Activated CD8-positive, alpha-beta memory T cell treated with anti-CD3 and anti-CD28 coated beads for 4 hours (primary cell): ENCODE measurements around the gene FMO3.

Experiments
- DNase-seq, 2 donors: peaks; one replicate each; pipeline ENCODE4 v3.0.0-alpha.2; 2020; ENCODE audit warnings: low read depth in 2 of 2

FMO3 gene

DNA sequence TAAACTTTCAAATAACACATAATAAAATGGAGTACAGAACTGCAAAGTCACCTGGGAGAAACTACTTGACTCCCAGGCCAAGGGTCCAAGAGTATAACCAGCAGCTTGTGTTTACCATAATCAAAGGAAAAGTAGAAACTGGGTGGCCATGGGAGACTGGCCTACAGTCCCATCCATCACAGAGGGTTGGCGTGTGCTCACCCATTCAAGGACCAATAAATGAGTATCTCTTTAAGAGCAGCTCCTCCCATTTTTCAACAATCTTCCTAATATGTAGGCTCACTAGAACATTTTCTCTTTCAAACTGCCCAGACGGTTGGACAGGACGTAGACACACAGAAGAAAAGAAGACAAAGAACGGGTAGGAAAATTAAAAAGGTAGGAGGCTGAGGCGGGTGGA lies at the start of gene FMO3:
Gene FMO3, plus strand, starts transcription at position 302 of the 400 bp plus-strand sequence. CDS start 1,754 bp downstream, outside the sequence.
- DNase-seq: no peak

DNA sequence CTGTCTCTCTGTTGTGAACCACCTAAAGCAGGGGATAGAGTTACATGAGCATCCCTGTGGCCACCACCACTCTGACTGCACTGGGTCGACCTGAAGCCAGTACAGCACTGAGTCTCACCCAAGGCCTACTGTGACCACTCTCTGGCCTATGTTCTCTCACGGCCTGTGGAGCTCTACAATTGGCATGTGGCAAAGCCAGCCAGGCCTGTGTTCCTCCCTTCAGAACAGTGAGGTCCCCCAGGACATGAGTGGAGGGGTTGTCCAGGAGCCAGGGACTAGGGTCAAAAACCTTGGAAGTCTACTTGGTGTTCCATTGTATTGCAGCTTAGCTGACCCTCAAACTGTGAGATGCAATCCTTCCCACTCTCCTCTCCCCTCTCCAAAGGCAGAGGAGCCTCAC lies 42.7 kb upstream of the FMO3 start:
- DNase-seq: no peak

DNA sequence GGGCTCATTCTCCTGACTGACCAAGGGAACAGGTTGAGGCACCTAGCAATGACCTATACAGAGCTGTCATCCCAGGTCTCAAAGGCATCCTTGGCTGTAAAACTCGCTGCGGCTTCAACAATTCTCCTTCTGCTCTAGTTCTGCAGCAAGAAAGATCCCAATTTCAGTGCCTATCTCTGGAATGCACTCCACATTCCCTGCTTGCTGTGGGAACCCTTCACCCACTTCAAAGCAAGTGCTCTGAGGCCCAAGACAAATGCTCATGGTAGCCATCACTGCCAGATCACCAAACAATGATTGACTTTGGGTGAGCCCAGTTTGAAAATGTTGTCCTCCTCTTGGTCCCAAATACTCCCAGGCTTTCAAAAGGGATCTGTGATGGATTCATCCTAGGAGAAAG lies 37.7 kb upstream of the FMO3 start:
- no peak for DNase-seq

DNA sequence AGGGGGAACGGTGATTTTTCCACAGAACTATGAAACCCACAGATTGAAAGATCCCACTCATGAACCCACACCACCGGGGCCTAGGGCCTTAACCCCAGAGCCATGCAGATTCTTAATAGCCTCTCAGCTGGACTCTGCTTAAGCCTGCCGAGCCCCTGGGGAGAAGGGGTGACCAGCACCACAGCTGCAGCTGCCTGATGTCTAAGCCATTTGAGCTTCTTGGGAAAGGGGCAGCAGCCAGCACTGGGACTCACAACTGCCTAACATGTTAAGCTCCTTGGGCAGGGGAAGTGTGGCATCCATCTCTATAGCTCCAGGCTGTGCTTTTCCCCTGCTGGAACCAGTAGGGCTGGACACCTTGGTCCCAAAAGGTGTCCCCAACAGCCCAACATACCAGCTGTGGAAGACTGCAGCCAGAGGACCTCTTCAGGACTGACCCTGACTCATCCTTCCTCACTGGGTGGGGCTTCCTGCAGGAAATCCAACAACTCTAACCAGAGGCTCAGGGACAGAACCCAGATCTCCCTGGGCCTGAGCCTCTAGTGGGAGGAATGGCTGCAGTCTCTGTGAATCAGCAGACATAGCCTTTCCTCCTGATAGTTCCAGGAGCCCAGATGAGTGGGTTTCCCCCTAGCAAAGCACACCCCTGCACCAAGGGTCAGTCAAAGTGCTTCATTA lies 34.6 kb upstream of the FMO3 start:
- DNase-seq: no peak

DNA sequence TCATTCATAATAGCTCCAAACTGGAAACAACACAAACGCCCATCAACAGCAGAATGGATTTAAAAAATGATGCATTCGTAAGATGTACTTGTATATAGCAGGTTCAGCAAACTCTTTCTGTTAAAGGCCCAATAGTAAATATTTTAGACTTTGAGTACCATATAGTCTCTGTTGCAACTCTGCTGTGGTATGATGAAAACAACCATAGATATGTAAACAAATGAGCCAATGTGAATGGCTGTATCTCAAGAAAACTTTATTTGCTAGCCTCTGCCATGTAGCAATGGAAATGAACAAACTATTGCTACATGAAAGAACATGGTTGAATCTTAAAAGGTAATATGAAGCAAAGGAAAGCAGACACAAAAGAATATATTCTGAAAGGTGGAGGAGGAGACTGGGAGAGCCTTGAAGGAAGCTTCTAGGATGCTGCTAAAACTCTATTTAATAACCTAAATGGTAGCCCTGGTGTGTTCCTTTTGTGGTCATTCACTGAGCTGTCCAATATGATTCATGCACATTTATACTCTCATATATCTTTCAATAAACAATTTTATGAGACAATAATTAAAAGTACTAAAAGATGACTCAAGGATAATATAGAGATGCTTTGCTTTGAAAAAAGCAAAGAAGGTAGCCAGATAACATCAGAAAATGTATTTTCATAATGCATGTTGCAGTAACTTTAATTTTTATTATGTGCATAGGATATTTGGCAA lies 29.1 kb upstream of the FMO3 start:
- DNase-seq: no peak

DNA sequence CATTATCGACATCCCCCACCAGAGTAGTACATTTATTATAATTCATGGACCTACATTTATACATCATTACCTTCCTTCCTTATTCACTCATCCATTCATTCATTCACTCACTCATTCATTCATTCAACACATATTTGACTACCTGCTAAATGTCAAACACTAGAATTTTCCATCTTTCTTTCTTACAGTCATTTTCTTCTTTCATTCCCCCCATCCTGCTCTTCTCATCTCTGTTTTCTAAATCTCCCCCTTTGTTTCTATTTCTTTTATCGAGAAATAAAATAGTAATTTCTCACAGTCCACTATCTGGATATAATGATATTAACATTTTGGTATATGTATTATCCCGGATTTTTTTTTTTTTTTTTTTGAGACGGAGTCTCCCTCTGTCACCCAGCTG lies 27.8 kb upstream of the FMO3 start:
- no peak for DNase-seq

DNA sequence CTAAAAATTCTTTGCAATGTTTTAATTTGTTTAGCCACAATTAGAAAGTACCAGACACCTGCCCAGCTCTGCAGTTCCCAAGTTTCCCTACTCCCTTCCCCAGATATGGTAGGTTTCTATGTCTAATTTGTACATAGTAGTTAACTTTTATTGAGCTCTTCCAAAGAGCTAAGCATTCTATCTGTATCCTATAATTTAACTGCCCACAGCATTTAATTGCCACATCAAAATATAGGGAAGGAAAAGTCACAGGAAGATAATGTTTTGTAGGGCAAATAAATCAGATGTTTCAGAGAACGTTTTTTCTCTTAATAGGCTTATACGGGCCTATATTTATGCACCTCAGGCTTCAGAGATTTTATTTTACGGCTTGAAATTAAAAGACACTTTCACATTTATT lies 15.7 kb upstream of the FMO3 start:
- no peak for DNase-seq

DNA sequence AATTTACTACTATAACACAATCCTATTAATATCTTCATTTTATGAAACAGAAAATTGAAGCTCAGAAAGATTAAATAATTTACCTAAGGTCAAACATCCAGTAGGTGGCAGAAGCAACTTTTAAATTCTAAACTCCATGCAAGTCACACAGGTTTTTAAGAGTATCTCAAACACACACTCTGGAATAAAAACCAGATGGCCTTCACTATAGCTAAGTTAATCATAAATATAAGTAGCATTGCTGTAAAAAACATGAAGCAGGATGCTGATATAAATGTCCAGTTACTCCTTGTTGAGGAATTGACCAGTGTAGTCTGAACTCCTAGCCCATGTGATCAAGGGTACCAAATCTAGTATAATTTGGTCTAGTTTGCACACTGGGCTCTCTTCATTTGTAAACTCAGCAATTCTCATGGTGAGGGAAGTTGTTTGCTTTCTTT lies 9.4 kb upstream of the FMO3 start:
- no peak for DNase-seq

DNA sequence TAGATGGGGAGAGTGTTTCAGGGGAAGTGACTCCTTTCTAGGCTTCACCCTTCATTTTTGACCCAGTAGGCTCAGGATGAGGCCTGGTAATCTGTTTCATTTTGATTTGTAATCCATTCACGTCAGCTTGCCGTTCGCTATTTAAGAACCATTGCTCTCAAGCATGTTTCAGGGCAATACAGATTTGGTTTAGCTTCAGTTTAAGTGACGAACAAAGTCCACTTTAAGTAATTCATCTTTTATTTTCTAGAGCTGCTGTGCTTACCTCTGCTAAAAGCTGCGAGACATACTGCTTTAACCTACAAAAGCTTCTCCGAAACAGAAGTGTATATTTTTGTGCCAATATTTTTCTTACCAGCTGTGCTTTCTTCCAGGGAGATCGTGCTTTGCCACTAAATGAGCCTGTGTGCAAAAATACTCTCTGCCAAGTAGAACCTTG lies 8.9 kb upstream of the FMO3 start:
- DNase-seq: no peak

DNA sequence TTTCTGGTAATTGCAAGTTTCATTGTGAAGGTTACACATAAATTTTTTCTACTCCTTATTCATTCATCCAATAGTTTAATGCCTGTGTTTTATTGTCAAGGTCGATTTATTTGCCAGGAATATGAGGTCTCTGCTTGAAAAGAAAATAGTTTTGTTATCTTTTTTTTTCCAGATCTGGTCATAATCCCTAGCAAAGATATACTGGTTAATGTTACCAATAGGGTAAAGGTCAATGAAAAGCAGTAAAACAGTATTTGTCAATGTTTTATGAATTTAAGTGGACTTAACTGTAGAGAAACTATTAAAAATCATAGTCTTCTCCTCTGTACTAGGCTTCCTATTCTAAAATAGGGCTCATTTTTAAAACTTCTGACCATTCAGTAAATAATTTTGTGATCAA lies 8.1 kb upstream of the FMO3 start:
- no peak for DNase-seq

DNA sequence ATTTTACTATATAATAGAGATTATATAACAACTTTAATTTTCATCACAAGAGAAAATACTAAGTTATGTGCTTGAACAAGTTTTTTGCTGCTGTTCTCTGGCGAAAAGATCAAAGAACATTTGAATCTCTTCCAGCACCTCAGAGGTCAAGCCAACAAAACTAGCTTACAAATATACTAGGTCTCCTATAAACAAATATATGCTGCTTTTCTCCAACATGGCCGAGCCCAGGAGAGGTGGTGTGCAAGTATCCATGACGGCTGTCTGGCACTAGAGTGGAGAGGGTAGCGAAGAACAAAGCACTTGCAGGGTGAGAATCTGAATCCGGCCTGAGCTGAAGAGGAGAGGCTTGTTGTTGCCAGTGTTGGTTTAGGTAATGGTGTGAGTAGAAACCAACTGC lies 7.5 kb upstream of the FMO3 start:
- DNase-seq: no peak

DNA sequence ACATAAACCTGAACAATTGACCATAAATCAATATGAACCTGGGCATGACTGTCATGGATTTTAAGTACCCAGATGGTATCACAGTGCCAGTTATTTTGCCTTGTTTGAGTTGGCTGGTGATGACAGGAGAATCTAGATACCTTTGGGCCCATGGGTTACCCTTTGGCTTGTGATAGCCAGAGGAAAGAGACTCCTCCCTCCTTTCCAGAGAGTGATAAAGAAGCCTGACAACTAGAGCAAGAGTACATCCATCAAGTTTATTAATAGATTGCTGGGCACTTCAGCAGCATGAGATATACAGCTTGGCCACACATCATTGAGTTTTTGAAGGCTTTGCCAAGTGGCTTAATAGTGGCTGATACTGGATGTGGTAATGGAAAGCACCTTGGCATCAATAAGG lies 6.6 kb upstream of the FMO3 start:
- DNase-seq: no peak

DNA sequence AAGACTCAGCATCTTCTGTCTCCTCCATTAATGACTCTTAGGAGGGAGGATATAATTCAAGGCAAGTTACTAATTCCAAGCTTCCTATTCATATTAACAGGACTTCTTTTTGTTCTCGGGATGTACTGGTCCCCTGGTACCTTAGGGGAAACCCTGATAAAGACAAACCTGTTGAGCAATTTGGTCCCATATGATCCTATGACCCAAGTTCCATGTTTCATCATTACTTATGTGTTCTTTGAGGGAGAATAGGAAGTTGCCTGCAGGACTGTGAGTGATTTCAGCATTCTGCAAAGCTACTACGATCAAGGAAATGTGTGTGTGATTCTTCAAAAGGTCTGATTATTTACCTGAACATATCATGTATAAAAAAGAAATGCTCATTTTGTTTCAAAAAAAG lies 5.8 kb upstream of the FMO3 start:
- no peak for DNase-seq

DNA sequence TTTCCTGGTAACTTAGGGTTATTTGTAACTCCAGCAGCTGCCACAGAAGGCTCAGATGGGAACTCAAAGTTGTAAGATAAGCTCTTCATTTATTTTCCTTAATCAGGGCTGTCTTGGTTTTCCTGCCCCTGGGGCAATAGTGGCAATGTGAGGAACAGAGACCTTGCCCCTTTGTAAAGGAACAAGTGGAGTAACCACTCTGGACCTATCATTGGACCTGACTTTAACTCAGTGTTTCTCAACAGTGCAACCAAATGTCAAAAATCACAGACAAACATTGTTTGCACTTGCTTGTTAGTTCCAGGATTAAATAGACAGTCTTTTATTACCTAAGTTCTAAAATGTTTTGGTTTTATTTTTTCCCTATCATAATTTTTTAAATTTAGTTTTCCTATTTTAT lies 2.8 kb upstream of the FMO3 start:
- no peak for DNase-seq

DNA sequence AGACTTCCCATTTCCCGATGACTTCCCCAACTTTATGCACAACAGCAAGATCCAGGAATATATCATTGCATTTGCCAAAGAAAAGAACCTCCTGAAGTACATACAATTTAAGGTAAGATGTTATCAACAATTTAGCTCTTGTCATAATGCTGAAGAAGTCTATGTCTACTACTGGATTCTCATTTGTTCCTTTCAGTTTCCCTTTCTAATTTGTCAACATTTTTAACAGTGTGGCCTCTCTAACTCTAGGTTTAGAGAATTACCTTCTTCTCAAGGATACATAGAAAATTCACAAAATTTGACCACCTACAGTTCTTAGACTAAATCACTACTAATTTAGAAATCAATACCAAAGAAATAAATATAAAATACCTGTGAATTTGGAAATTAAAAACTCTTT lies 13.2 kb downstream of the FMO3 start:
- DNase-seq: no peak

DNA sequence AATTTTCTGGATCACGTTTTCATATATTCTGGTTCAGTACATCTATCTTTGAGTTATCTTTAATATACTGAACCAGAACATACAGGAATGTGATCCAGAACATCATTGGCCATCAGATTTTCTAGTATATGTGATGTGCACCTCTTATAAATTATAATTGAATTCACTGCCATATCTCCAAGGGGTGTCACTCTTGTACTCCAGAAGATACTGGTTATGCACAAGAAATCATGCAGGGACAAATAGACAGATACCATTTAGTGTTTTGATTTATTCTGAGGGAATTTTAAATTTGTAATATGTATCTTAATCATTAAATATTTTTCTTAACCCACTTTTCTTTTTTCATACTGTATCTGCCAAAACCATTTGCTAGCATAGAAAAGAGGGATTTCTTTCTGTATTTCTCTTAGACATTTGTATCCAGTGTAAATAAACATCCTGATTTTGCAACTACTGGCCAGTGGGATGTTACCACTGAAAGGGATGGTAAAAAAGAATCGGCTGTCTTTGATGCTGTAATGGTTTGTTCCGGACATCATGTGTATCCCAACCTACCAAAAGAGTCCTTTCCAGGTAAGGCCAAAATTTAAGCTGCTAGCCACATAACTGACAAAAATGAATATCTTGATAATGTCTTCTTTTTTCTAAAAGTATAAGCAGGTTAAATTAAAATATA lies 16.7 kb downstream of the FMO3 start:
- no peak for DNase-seq

DNA sequence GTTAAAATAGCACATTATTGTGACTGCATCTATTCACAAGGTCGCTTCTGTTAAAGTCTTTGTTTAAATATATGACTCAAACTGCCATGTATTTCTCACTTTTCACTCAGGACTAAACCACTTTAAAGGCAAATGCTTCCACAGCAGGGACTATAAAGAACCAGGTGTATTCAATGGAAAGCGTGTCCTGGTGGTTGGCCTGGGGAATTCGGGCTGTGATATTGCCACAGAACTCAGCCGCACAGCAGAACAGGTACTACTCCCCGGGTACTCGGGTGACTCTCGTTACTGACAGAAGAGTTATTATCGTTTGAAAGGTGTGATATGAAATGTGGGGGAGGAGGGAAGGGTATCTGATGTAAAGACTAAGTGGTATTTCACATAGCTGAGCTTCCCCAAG lies 17.3 kb downstream of the FMO3 start:
- DNase-seq: no peak

DNA sequence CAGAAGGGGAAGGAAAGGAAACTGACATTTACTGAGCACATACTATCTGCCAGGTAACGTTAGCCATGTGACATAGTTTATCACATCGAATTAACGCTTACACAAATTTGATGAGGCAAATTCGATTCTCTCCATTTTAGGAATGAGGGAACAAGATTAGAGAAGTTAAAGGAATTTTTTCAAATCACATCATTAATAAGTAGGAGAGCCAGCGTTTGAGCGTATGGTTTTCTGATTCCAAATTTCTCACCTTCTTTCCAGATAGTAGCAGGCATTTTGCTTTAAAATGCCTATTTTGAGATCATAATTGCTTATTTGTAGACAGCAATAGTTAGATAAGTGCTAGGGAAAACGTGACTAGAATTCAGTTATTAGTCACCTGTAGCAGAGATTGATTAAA lies 19.3 kb downstream of the FMO3 start:
- DNase-seq: no peak

DNA sequence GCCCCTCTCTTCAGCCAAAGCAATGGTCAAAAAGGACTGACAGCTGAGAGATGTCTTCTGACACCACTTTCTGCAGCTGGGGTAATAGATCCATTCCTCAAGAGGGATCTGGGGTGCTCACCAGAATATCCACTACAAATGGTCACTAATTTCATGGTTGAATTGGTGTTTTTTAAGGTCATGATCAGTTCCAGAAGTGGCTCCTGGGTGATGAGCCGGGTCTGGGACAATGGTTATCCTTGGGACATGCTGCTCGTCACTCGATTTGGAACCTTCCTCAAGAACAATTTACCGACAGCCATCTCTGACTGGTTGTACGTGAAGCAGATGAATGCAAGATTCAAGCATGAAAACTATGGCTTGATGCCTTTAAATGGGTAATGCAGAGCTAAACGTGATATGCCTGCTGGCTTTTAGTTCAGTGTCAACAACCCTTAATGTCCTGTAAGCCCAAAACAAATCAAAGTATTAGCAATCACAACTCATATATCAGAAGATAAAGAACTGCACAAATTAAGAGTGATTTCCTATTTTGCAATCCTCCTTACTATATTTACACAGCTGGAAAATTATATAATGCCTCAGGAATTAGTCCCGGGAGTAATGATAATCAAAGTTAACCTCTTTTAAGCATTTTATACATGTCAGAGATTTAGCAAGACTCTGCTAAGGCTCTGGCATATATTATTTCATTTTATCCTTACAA lies 20.1 kb downstream of the FMO3 start:
- DNase-seq: no peak

DNA sequence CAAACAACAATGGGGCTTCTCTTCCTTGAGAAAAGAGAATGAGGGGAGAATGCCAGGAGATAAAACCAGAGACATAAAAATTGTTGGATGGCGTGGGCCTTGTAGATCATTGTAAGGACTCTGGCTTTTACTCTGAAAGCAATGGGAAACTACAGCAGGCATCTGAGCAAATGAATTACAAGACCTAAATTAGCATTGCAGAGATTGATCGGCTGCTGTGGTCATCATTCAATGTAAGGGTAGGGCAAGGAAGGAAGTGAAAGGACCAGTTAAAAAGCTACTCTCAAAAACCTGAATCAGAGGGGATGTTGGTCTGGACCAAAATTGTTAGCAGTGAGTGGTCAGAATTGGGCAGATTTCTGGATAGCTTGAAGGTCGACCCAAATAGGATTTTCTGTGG lies 21.4 kb downstream of the FMO3 start:
- DNase-seq: no peak

DNA sequence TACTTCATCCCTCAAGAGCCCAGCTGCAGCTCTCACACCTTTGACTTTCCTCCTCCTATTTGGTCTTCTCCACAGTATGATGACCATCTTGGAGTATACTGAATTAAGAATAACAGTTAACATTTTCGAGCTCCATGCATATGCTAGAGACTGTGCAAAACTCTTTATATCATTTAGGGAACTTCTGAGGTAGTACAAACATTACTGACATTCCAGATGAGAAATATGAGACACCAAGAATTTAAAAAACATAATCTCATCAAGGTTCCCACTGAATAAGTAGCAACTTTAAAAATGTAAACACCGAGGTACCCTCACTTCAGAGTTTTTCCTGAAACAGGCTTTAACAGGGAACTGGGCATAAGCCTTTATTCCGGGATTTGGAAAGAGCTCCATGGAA lies 22.7 kb downstream of the FMO3 start:
- no peak for DNase-seq

DNA sequence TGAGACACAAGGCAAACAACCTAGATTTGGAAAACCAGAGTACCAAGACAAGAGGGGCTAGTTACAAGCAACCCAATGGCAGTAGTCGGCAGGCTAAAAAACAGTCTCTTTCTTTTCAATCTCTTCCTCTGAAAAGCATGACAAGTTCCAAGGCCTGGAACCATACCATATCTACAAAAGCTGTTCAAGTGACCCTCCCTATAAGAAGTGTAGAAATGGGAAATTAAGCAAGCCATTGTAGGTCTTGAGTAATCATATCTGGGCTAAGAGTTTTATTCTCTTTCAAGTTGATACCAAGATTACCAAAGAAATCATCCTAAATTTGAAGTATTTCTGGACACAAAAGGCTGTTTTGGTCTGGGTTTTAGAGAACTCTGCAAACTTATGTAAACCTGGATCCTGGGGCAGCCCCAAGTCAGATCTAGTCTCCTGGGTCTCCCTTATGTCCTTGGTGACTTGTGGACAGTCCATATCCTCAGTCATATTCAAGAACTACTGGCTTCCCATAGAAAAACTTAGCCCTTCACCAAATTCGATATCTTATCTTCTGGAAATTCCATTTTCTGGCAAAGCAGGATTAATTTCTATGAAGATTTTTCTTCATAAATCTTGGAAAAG lies 24.7 kb downstream of the FMO3 start:
- DNase-seq: no peak
